Epidermal melanocyte (primary cell): ENCODE results near the gene SFTA2.
A peak's percentile ranks its signal among the peaks of the same experiment; 100 is the strongest.
"Not testable (repeated sequence)": the region's sequence is repeated elsewhere in the genome, so short reads cannot be mapped to it uniquely, and the experiment has no call there.

Experiments used
- DNase-seq: peaks from one replicate; pipeline ENCODE4 v3.0.0; 2011; ENCODE audit warnings: low spot score; ENCODE audit not compliant: insufficient read length

The SFTA2 gene

GRCh38 chr6:30944051-30944450, 12.1 kb upstream of the SFTA2 start:
- no peak for DNase-seq

GRCh38 chr6:30942338-30943060, 10.5 kb upstream of the SFTA2 start:
- peak; percentile 81 for DNase-seq

GRCh38 chr6:30940361-30940986, 8.5 kb upstream of the SFTA2 start, which contains the start of gene MUCL3:
Gene MUCL3, plus strand, starts transcription at chr6:30940973. Its CDS starts 27 bp downstream, at chr6:30941000.
- no peak for DNase-seq

- no peak for DNase-seq
These were observed 7.5 kb upstream of the SFTA2 start for GRCh38 chr6:30939473-30939872.

GRCh38 chr6:30938730-30939129, 6.8 kb upstream of the SFTA2 start:
- DNase-seq: no peak

GRCh38 chr6:30937265-30937664, 5.3 kb upstream of the SFTA2 start:
- DNase-seq: no peak

- no peak for DNase-seq
These were observed 3.0 kb upstream of the SFTA2 start for GRCh38 chr6:30935018-30935417.

GRCh38 chr6:30932665-30933365, 845 bp upstream of the SFTA2 start:
- DNase-seq: no peak

GRCh38 chr6:30931272-30931671, 698 bp downstream of the SFTA2 start:
- DNase-seq: no peak

- no peak for DNase-seq
These were observed 1.5 kb downstream of the SFTA2 start for GRCh38 chr6:30930506-30930905.

- DNase-seq: no peak
These were observed 3.3 kb downstream of the SFTA2 start for GRCh38 chr6:30928677-30929076.

GRCh38 chr6:30927080-30927479, 4.9 kb downstream of the SFTA2 start:
- not testable (repeated sequence) for DNase-seq

- no peak for DNase-seq
These were observed 5.3 kb downstream of the SFTA2 start for GRCh38 chr6:30926644-30927043.

GRCh38 chr6:30924040-30924627, 7.8 kb downstream of the SFTA2 start:
- DNase-seq: not testable (repeated sequence)

- no peak for DNase-seq
These were observed 9.5 kb downstream of the SFTA2 start for GRCh38 chr6:30922447-30922852.

GRCh38 chr6:30918670-30919069, 13.3 kb downstream of the SFTA2 start:
- no peak for DNase-seq

GRCh38 chr6:30917487-30917886, 14.5 kb downstream of the SFTA2 start:
- no peak for DNase-seq

- DNase-seq: no peak
These were observed 14.9 kb downstream of the SFTA2 start for GRCh38 chr6:30917041-30917440.

GRCh38 chr6:30915591-30915946, 16.4 kb downstream of the SFTA2 start:
- DNase-seq: peak; percentile 91

GRCh38 chr6:30914854-30915590, 16.9 kb downstream of the SFTA2 start:
- no peak for DNase-seq

- DNase-seq: peak; percentile 98
These were observed 17.7 kb downstream of the SFTA2 start, which contains the start of gene VARS2 for GRCh38 chr6:30914076-30914853. Gene VARS2, plus strand, starts transcription at chr6:30914238. Its CDS starts 599 bp downstream, at chr6:30914837.
